ENCODE measurements around the gene RPL32. TPM values are rescaled to one million over a fixed set of nuclear protein-coding genes. Genes with fewer than 3 reads are reported as not detected.

The RPL32 gene
- total RNA-seq, 1 donor from 2014 or later: 1,191 TPM

GRCh38 chr3:12817343-12817710 is 24.0 kb downstream of the RPL32 start:
- TF ChIP-seq, protein P1, sequence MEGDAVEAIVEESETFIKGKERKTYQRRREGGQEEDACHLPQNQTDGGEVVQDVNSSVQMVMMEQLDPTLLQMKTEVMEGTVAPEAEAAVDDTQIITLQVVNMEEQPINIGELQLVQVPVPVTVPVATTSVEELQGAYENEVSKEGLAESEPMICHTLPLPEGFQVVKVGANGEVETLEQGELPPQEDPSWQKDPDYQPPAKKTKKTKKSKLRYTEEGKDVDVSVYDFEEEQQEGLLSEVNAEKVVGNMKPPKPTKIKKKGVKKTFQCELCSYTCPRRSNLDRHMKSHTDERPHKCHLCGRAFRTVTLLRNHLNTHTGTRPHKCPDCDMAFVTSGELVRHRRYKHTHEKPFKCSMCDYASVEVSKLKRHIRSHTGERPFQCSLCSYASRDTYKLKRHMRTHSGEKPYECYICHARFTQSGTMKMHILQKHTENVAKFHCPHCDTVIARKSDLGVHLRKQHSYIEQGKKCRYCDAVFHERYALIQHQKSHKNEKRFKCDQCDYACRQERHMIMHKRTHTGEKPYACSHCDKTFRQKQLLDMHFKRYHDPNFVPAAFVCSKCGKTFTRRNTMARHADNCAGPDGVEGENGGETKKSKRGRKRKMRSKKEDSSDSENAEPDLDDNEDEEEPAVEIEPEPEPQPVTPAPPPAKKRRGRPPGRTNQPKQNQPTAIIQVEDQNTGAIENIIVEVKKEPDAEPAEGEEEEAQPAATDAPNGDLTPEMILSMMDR (IDR thresholded peaks at IDR 0.05): no peak
- no peaks in the 10 kb centered on the region for H3K9me3 ChIP-seq
- no peaks in the 10 kb centered on the region for H3K4me1 ChIP-seq
- DNase-seq: no peak
- H3K27me3 ChIP-seq: no peaks in the 10 kb centered on the region
- no peaks in the 10 kb centered on the region for H3K36me3 ChIP-seq
- no peak for ATAC-seq
- intact Hi-C loops (cut with DNase I): no loop called here
- no peak overlapping the region for H3K4me3 ChIP-seq
- no peak overlapping the region for H3K27ac ChIP-seq

GRCh38 chr3:12816521-12817342 is 24.6 kb downstream of the RPL32 start:
- ATAC-seq (no peak), DNase-seq (no peak)
- H3K27me3 ChIP-seq: no peaks in the 10 kb centered on the region
- no peak overlapping the region for H3K27ac ChIP-seq
- no peak overlapping the region for H3K4me3 ChIP-seq
- intact Hi-C loops (cut with DNase I): no loop called here
- H3K4me1 ChIP-seq: no peaks in the 10 kb centered on the region
- TF ChIP-seq, protein P1 (IDR thresholded peaks at IDR 0.05): no peak
- no peaks in the 10 kb centered on the region for H3K36me3 ChIP-seq
- no peaks in the 10 kb centered on the region for H3K9me3 ChIP-seq

DNA sequence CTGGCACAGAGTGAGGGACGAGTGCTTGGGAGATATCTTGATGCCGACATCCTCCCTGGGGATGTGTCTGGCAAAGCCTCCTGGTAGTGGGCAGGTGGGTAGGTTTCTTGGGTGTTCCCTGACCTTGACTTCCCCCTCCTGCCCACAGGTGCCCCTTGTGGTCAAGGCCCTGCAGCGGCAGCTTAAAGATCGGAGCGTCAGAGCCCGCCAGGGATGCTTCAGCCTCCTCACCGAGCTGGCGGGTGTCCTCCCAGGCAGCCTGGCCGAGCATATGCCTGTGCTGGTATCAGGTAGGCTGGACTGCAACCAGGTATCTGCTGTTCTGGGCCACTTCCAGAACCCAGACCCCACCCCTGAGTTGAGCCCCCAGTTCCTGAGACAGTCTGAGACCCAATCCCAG is 25.6 kb downstream of the RPL32 start:
- ATAC-seq (no peak), DNase-seq (no peak)
- H3K4me3 ChIP-seq: no peak overlapping the region
- H3K4me1 ChIP-seq: no peaks in the 10 kb centered on the region
- TF ChIP-seq, protein P1 (IDR thresholded peaks at IDR 0.05): no peak
- no peaks in the 10 kb centered on the region for H3K9me3 ChIP-seq
- H3K27ac ChIP-seq: no peak overlapping the region
- intact Hi-C loops (cut with DNase I): no loop called here
- H3K27me3 ChIP-seq: no peaks in the 10 kb centered on the region
- no peaks in the 10 kb centered on the region for H3K36me3 ChIP-seq

DNA sequence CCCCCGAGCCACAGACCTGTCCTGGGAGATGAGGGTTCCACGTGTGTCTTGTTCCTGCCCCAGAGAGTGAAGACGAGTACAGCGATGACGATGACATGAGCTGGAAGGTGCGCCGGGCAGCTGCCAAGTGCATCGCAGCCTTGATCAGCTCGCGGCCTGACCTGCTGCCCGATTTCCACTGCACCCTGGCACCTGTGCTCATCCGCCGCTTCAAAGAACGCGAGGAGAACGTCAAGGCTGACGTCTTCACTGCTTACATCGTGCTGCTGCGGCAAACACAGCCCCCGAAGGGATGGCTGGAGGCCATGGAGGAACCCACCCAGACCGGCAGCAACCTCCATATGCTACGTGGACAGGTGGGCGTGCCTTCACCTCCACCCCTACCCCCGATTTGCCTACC is 26.3 kb downstream of the RPL32 start:
- DNase-seq (no peak), ATAC-seq (no peak)
- TF ChIP-seq, protein P1 (IDR thresholded peaks at IDR 0.05): no peak
- Histone ChIP-seq H3K36me3 (no peaks in the 10 kb centered on the region), H3K9me3 (no peaks in the 10 kb centered on the region), H3K4me1 (no peaks in the 10 kb centered on the region), H3K27ac (no peak overlapping the region), H3K27me3 (no peaks in the 10 kb centered on the region), H3K4me3 (no peak overlapping the region)
- intact Hi-C loops (cut with DNase I): no loop called here

GRCh38 chr3:12813967-12814366 is 27.4 kb downstream of the RPL32 start:
- TF ChIP-seq, protein P1 (IDR thresholded peaks at IDR 0.05): no peak
- intact Hi-C loops (cut with DNase I): no loop called here
- H3K27ac ChIP-seq: no peak overlapping the region
- H3K27me3 ChIP-seq: no peaks in the 10 kb centered on the region
- ATAC-seq (no peak), DNase-seq (no peak)
- no peaks in the 10 kb centered on the region for H3K36me3 ChIP-seq
- no peak overlapping the region for H3K4me3 ChIP-seq
- peaks cover 4% of the 10 kb centered on the region for H3K4me1 ChIP-seq
- H3K9me3 ChIP-seq: no peaks in the 10 kb centered on the region

All from upper lobe of right lung (tissue), 1 donor.